ENCODE results near the gene SSH3. TPM values are rescaled to one million over a fixed set of nuclear protein-coding genes. Genes with fewer than 3 reads are reported as not detected.

Gene SSH3
- polyA plus RNA-seq, 1 of the 3 experiments (the other 2 are of a cell fraction), result 13.5 TPM

GRCh38 chr11:67267188-67268080 is 35.9 kb upstream of the SSH3 start:
- Histone ChIP-seq H2AFZ (ENCODE audit: low read depth) (no peak overlapping the region), H3K9me3 (no peaks in the 10 kb centered on the region), H3K9me2 (no peaks in the 10 kb centered on the region), H3K27ac (ENCODE audit: low read depth in 2 of 2, low read length in 1 of 2) (no peak overlapping the region; a peak in 1 of 4 replicates), H3K4me1 (ENCODE audit: control insufficient read depth in 1 of 2, insufficient read depth in 2 of 2, low read depth in 1 of 2, low read length in 1 of 2) (peaks cover 13 to 31% of the 10 kb centered on the region in 2 experiments; a peak in 2 of 4 replicates), H3K79me2 (ENCODE audit: insufficient read depth) (peaks cover 55% of the 10 kb centered on the region), H3K4me2 (peak overlapping the region; percentile 93), H3K4me3 (ENCODE audit: low read depth in 2 of 2, low read length in 1 of 2) (peak overlapping the region; percentile 87 to 90), H3F3A (replicated peaks; ENCODE audit: insufficient read depth) (peaks cover 12% of the 10 kb centered on the region), H4K20me1 (ENCODE audit: insufficient read depth) (peaks cover 25% of the 10 kb centered on the region), H3K27me3 (ENCODE audit: insufficient read depth) (no peaks in the 10 kb centered on the region), H3K9ac (peak overlapping the region; percentile 81), H3K36me3 (replicated peaks in 1 of 2; ENCODE audit: control insufficient read depth in 1 of 2, insufficient read depth in 2 of 2, low read length in 1 of 2) (peaks cover 0 to 8% of the 10 kb centered on the region in 2 experiments)
- POLR2A ChIA-PET, result interaction anchor here (0.7 to 1.4 kb wide), 3 partner anchors 22 to 55 kb away, joined by 3 to 6 read pairs (median 3); partner anchors contain the start of gene ANKRD13D
- CTCF ChIA-PET, result interaction anchor here (0.7 to 10.0 kb wide), 17 partner anchors 9 to 120 kb away, joined by 3 to 274 read pairs (median 3); partner anchors contain the start of genes ANKRD13D and POLD4
- peak; percentile 54 for DNase-seq
- 24% methylated on average over 17 of the region's 30 CpGs for WGBS (ENCODE audit: low lambda C conversion rate)
- TF ChIP-seq, protein P1, sequence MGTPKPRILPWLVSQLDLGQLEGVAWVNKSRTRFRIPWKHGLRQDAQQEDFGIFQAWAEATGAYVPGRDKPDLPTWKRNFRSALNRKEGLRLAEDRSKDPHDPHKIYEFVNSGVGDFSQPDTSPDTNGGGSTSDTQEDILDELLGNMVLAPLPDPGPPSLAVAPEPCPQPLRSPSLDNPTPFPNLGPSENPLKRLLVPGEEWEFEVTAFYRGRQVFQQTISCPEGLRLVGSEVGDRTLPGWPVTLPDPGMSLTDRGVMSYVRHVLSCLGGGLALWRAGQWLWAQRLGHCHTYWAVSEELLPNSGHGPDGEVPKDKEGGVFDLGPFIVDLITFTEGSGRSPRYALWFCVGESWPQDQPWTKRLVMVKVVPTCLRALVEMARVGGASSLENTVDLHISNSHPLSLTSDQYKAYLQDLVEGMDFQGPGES (IDR thresholded peaks at IDR 0.05; ENCODE audit: low read depth, low read length), result no peak
- no peak for TF ChIP-seq GATA2 (CRISPR knock-in tag; IDR thresholded peaks at IDR 0.05)
- TF ChIP-seq ELF1 (IDR thresholded peaks at IDR 0.05), result no peak
- TF ChIP-seq SMC3 (IDR thresholded peaks at IDR 0.05; ENCODE audit: low read depth, low read length), result no peak
- no peak for TF ChIP-seq EZH2phosphoT487 (IDR thresholded peaks at IDR 0.05; ENCODE audit: borderline replicate concordance, low read depth)
- TF ChIP-seq MXI1 (IDR thresholded peaks at IDR 0.05; ENCODE audit: low read depth, low read length), result no peak
- no peak for TF ChIP-seq EP300 (IDR thresholded peaks at IDR 0.05; ENCODE audit: borderline replicate concordance in 1 of 2, low read depth in 1 of 2, low read length in 1 of 2)
- TF ChIP-seq CHD2 (IDR thresholded peaks at IDR 0.05; ENCODE audit: low read length, partially characterized antibody), result no peak
- TF ChIP-seq TEAD4 (IDR thresholded peaks at IDR 0.05; ENCODE audit: borderline replicate concordance, insufficient read depth), result no peak
- no peak for TF ChIP-seq RXRA (IDR thresholded peaks at IDR 0.05; ENCODE audit: borderline replicate concordance, low read depth)
- TF ChIP-seq GABPA (IDR thresholded peaks at IDR 0.05; ENCODE audit: low read depth), result no peak
- no peak for TF ChIP-seq NFIC (IDR thresholded peaks at IDR 0.05; ENCODE audit: borderline replicate concordance)
- TF ChIP-seq RAD21 (IDR thresholded peaks at IDR 0.05; ENCODE audit: low read length), result no peak
- no peak for TF ChIP-seq YY1 (IDR thresholded peaks at IDR 0.05; ENCODE audit: low read depth)
- TF ChIP-seq SIN3A (IDR thresholded peaks at IDR 0.05; ENCODE audit: borderline replicate concordance, low read depth, low read length), result no peak
- no peak for TF ChIP-seq FOXJ3 (CRISPR knock-in tag; IDR thresholded peaks at IDR 0.05)
- no peak for TF ChIP-seq FOSL2 (IDR thresholded peaks at IDR 0.05; ENCODE audit: borderline replicate concordance, low read depth)
- TF ChIP-seq TCF12 (IDR thresholded peaks at IDR 0.05), result no peak
- TF ChIP-seq RCOR1 (IDR thresholded peaks at IDR 0.05; ENCODE audit: low read length), result no peak
